Keratinocyte (primary cell): Measurements from ENCODE around the gene ZPBP. TPM values are rescaled to one million over a fixed set of nuclear protein-coding genes. Genes with fewer than 3 reads are reported as not detected.

Experiments used
- DNase-seq: peaks from one replicate; pipeline ENCODE4 v3.0.0-alpha.2; 2011; ENCODE audit warnings: low read depth, missing footprints, low spot score
- FAIRE-seq: peaks from 2 replicates; lab custom pipeline; 2011; peaks lifted over from hg19 to GRCh38; lab: Jason Lieb, UNC
- H2AFZ ChIP-seq: 2 replicates; pipeline ENCODE4 v1.6.0; 2012; ENCODE audit warnings: low read length, control low read depth, inconsistent platforms; ENCODE audit not compliant: control insufficient read depth
- H3K27ac ChIP-seq: 2 replicates; pipeline ENCODE4 v1.5.1; 2011; ENCODE audit warnings: low read length; ENCODE audit not compliant: control insufficient read depth, insufficient read depth
- H3K27me3 ChIP-seq: 3 replicates; pipeline ENCODE4 v1.6.0; 2011; ENCODE audit warnings: low read length; ENCODE audit not compliant: control insufficient read depth, insufficient read depth; ENCODE audit errors: extremely low read depth
- H3K36me3 ChIP-seq, 2 experiments: 2 replicates in 1 of 2; 3 replicates in 1 of 2; pipeline ENCODE4 v1.5.1; 2011; ENCODE audit warnings: low read length in 2 of 2, mild to moderate bottlenecking in 1 of 2; ENCODE audit not compliant: control insufficient read depth in 2 of 2, insufficient read depth in 2 of 2; ENCODE audit errors: extremely low read depth in 1 of 2
- H3K4me1 ChIP-seq: 3 replicates; pipeline ENCODE4 v1.5.1; 2011; ENCODE audit warnings: low read length; ENCODE audit not compliant: control insufficient read depth, insufficient read depth; ENCODE audit errors: extremely low read depth
- H3K4me2 ChIP-seq: 3 replicates; pipeline ENCODE4 v1.6.0; 2011; ENCODE audit warnings: low read depth, low read length; ENCODE audit not compliant: control insufficient read depth, insufficient read depth; ENCODE audit errors: extremely low read depth
- H3K4me3 ChIP-seq, 3 experiments: fragments of 200-600 bp in 1 of 3; sonication (generic) in 1 of 3; 2 replicates in 2 of 3; 3 replicates in 1 of 3; pipeline ENCODE4 v1.5.1; 2011 to 2016; ENCODE audit warnings: low read length in 3 of 3, mild to moderate bottlenecking in 3 of 3, control low read depth in 2 of 3, inconsistent platforms in 1 of 3, low read depth in 1 of 3, mixed read lengths in 1 of 3, mixed run types in 1 of 3, moderate library complexity in 1 of 3; ENCODE audit not compliant: control insufficient read depth in 2 of 3, insufficient read depth in 2 of 3; ENCODE audit errors: extremely low read depth in 1 of 3
- H3K79me2 ChIP-seq: 2 replicates; pipeline ENCODE4 v1.6.0; 2012; ENCODE audit warnings: low read length; ENCODE audit not compliant: control insufficient read depth, insufficient read depth
- H3K9ac ChIP-seq: 3 replicates; pipeline ENCODE4 v1.6.0; 2011; ENCODE audit warnings: low read length; ENCODE audit not compliant: control insufficient read depth, insufficient read depth; ENCODE audit errors: extremely low read depth
- H3K9me1 ChIP-seq: 3 replicates; pipeline ENCODE4 v1.6.0; 2011; ENCODE audit warnings: low read length; ENCODE audit not compliant: control insufficient read depth, insufficient read depth; ENCODE audit errors: extremely low read depth
- H3K9me3 ChIP-seq: 2 replicates; pipeline ENCODE4 v1.5.1; 2012; ENCODE audit warnings: low read depth, low read length; ENCODE audit not compliant: control insufficient read depth
- H4K20me1 ChIP-seq: 3 replicates; pipeline ENCODE4 v1.6.0; 2011; ENCODE audit warnings: low read length; ENCODE audit not compliant: control insufficient read depth, insufficient read depth; ENCODE audit errors: extremely low read depth
- EZH2 ChIP-seq: IDR thresholded peaks from one replicate; pipeline ENCODE4 v1.6.1; 2012; ENCODE audit warnings: inconsistent platforms, mild to moderate bottlenecking, low read length, moderate library complexity
- dilution Hi-C: fragments of 300-500 bp; cut with MboI; formaldehyde crosslinking; loops from one replicate; pipeline ENCODE4 v1.7.0; 2020; ENCODE audit warnings: low sequenced_read_pairs; ENCODE audit not compliant: extremely low pct_ligation_motif_present
- polyA plus RNA-seq, 5 experiments: library from polyadenylated mRNA; depleted of rRNA in 3 of 5; stranded (reverse) in 3 of 5; stranded (forward) in 1 of 5; unstranded in 1 of 5; fragments of >200 nt; gene quantifications; 1 replicate in 1 of 5; 2 replicates in 3 of 5; 3 replicates in 1 of 5; pipeline versions ENCODE4 v1.2.1 to v1.2.3, GENCODE V29; 2011 to 2012; ENCODE audit warnings: missing spikeins in 2 of 5, low read depth in 1 of 5, low replicate concordance in 1 of 5
- TF ChIP-seq, protein P1 (sequence below), 3 experiments: IDR thresholded peaks in 1 of 3; conservative IDR thresholded peaks in 1 of 3; optimal IDR thresholded peaks in 1 of 3; 2 replicates in 2 of 3; 3 replicates in 1 of 3; pipeline versions ENCODE3 to v1.5.1; 2011; ENCODE audit warnings: low read length in 3 of 3, mild to moderate bottlenecking in 3 of 3, moderate library complexity in 2 of 3, control low read depth in 1 of 3, inconsistent platforms in 1 of 3; ENCODE audit not compliant: insufficient read depth in 2 of 3; ENCODE audit errors: extremely low read depth in 1 of 3

Gene ZPBP
- polyA plus RNA-seq, 1 donor (not counting 4 experiments of a cell fraction or from before 2014, with no cell fraction given) = not detected

DNA sequence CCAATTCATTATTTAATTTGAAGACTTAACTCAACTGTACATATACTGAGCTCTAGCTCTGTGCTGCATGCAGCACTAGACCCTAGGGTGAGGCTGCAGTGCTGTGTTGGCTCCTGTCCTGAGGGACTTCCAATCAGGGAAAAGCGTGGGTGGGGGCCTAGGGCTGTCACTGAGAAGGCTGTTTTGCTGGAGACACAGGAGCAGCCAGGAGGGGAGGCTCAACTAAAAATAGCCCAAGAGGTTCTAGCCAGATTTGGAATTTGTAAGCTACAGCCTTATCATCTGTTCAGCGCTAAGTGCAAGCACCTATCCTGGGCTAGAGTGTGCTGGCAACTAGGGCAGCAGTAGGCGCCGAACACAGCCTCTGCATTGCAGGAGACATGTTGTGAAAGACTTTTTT, 198.5 kb downstream of the ZPBP start:
- H3K36me3 ChIP-seq = no peaks in the 10 kb centered on the region
- no peaks in the 10 kb centered on the region for H3K27me3 ChIP-seq
- FAIRE-seq (no peak), DNase-seq (no peak)
- H3K4me2 ChIP-seq = no peak overlapping the region
- no peak overlapping the region for H3K27ac ChIP-seq
- dilution Hi-C loops = no loop called here
- H3K9me3 ChIP-seq = no peaks in the 10 kb centered on the region
- no peaks in the 10 kb centered on the region for H4K20me1 ChIP-seq
- H3K4me1 ChIP-seq = no peaks in the 10 kb centered on the region
- no peak for TF ChIP-seq EZH2
- TF ChIP-seq, protein P1, sequence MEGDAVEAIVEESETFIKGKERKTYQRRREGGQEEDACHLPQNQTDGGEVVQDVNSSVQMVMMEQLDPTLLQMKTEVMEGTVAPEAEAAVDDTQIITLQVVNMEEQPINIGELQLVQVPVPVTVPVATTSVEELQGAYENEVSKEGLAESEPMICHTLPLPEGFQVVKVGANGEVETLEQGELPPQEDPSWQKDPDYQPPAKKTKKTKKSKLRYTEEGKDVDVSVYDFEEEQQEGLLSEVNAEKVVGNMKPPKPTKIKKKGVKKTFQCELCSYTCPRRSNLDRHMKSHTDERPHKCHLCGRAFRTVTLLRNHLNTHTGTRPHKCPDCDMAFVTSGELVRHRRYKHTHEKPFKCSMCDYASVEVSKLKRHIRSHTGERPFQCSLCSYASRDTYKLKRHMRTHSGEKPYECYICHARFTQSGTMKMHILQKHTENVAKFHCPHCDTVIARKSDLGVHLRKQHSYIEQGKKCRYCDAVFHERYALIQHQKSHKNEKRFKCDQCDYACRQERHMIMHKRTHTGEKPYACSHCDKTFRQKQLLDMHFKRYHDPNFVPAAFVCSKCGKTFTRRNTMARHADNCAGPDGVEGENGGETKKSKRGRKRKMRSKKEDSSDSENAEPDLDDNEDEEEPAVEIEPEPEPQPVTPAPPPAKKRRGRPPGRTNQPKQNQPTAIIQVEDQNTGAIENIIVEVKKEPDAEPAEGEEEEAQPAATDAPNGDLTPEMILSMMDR (optimal IDR thresholded peaks at IDR 0.05 in 1 of 3, IDR thresholded peaks at IDR 0.05 in 1 of 3, conservative IDR thresholded peaks at IDR 0.05 in 1 of 3; ENCODE audit: extremely low read depth in 1 of 3, insufficient read depth in 2 of 3, low read length in 3 of 3) = no peak
- H3K4me3 ChIP-seq = no peak overlapping the region
- H3K9me1 ChIP-seq = no peaks in the 10 kb centered on the region
- no peak overlapping the region for H2AFZ ChIP-seq
- no peak overlapping the region for H3K9ac ChIP-seq
- H3K79me2 ChIP-seq = no peaks in the 10 kb centered on the region

DNA sequence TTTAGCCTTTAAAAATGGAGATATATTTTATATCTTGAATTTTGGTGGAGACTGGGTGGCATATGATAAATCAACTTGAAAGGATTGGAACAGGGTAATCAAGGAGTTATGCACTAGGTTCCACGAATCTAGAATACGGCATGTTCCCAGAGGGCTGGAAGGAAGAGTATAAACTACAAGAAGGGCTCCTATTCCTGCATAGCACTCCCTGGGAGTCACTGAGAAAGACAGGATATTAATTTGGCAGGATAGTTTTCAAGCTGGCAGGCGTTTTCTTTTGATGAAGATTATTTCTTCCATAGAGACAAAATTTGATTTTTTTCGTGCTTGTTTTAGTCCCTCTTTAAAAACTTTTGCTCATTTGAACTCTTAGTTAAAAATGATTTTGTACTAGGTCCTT, 199.9 kb downstream of the ZPBP start:
- H3K9me3 ChIP-seq = no peaks in the 10 kb centered on the region
- no peak overlapping the region for H3K4me3 ChIP-seq
- H3K9ac ChIP-seq = no peak overlapping the region
- no peaks in the 10 kb centered on the region for H3K27me3 ChIP-seq
- FAIRE-seq (no peak), DNase-seq (no peak)
- H4K20me1 ChIP-seq = no peaks in the 10 kb centered on the region
- TF ChIP-seq, protein P1 (optimal IDR thresholded peaks at IDR 0.05 in 1 of 3, IDR thresholded peaks at IDR 0.05 in 1 of 3, conservative IDR thresholded peaks at IDR 0.05 in 1 of 3; ENCODE audit: extremely low read depth in 1 of 3, insufficient read depth in 2 of 3, low read length in 3 of 3) = no peak
- no peak for TF ChIP-seq EZH2
- H2AFZ ChIP-seq = no peak overlapping the region
- no peak overlapping the region for H3K4me2 ChIP-seq
- H3K4me1 ChIP-seq = no peaks in the 10 kb centered on the region
- no peaks in the 10 kb centered on the region for H3K36me3 ChIP-seq
- dilution Hi-C loops = no loop called here
- H3K27ac ChIP-seq = no peak overlapping the region
- H3K9me1 ChIP-seq = no peaks in the 10 kb centered on the region
- no peaks in the 10 kb centered on the region for H3K79me2 ChIP-seq
